ENCODE data around the gene PDIK1L. TPM values are rescaled to one million over a fixed set of nuclear protein-coding genes. Genes with fewer than 3 reads are reported as not detected.

PDIK1L gene
- total and polyA plus RNA-seq, 9 of the 15 experiments (the other 6 are each of a cell fraction or from before 2014, with no cell fraction given) = 12.8 to 30.2 (median 21.5) TPM

DNA sequence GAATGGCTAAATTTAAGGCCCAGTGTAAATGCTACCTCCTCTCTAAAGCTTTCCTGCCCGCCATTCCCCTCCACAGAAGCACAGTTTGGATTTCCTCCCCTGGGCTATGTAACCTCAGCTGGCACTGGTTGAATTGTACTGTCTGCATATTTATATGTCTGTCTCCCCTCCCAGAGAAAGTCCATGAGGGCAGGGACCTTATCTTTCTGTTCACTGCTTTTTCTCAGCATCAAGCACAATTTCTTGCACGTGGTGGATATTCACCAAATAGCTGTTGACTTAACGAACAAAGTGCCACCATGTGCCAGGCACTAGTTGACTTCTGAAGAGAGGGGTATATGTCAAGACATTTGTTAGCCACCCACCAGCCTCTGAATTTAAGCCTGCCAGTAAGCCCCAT, 9.5 kb upstream of the PDIK1L start:
- TF ChIP-seq TCF7 (IDR thresholded peaks at IDR 0.05; ENCODE audit: borderline replicate concordance) = no peak
- TF ChIP-seq KDM1A (IDR thresholded peaks at IDR 0.05) = peak in 1 of 2 experiments; percentile 12; a peak in 1 of 4 replicates
- FAIRE-seq (no peak), ATAC-seq (no peak), DNase-seq (ENCODE audit: extremely low read depth in 1 of 4, low spot score in 3 of 4) (no peak)
- no peak overlapping the region for H3K27ac ChIP-seq (ENCODE audit: extremely low read depth, low read depth, low read length)
- H2AFZ ChIP-seq (ENCODE audit: low read depth, low read length) = 0 out of 2 replicates have a peak overlapping the region, but pooled peaks have one; percentile 29
- CTCF ChIA-PET (ENCODE audit: low intra/inter-chr PET ratio) = interaction anchor here (6.7 kb wide), 1 partner anchor 43 kb away, joined by 114 read pairs; no protein-coding TSS in a partner anchor
- no peaks in the 10 kb centered on the region for H4K20me1 ChIP-seq (replicated peaks; ENCODE audit: control insufficient read depth, insufficient read depth, low read length)
- no peaks in the 10 kb centered on the region for H3K27me3 ChIP-seq (ENCODE audit: control insufficient read depth in 2 of 2, insufficient read depth in 2 of 2, low read length in 2 of 2)
- 54% methylated on average over 3 of the region's 3 CpGs for WGBS (ENCODE audit: insufficient coverage, low coverage, missing lambda C conversion rate)
- no peaks in the 10 kb centered on the region for H3K79me2 ChIP-seq (ENCODE audit: control insufficient read depth, insufficient read depth, low read length)
- peaks cover 3% of the 10 kb centered on the region for H3K9me1 ChIP-seq (ENCODE audit: control insufficient read depth, insufficient read depth, low read length)
- POLR2A ChIA-PET = interaction anchor here (0.6 to 1.8 kb wide), 3 partner anchors 40 to 281 kb away, joined by 3 to 6 read pairs (median 5); no protein-coding TSS in a partner anchor
- no peaks in the 10 kb centered on the region for H3K9me3 ChIP-seq (replicated peaks; ENCODE audit: control insufficient read depth, insufficient read depth, low read depth, low read length)
- intact Hi-C loops (cut with micrococcal nuclease) (no loop called here), in situ Hi-C loops (cut with MboI) (no loop called here)
- no peak overlapping the region for H3K4me3 ChIP-seq
- BruUV-seq (replicated peaks) = no TSS peak
- no peak overlapping the region for H3K4me2 ChIP-seq (ENCODE audit: insufficient read depth, low read length)
- peak overlapping the region in 1 of 2 experiments; percentile 5; a peak in 1 of 4 replicates for H3K9ac ChIP-seq (ENCODE audit: insufficient read depth in 1 of 2, low read depth in 2 of 2, low read length in 2 of 2)
- H3K4me1 ChIP-seq (replicated peaks in 1 of 2; ENCODE audit: control insufficient read depth in 2 of 2, insufficient read depth in 2 of 2, low read length in 2 of 2) = peaks cover 3 to 15% of the 10 kb centered on the region in 2 experiments; a peak in 4 of 5 replicates
- H3K36me3 ChIP-seq (ENCODE audit: control insufficient read depth, insufficient read depth, low read length) = no peaks in the 10 kb centered on the region

DNA sequence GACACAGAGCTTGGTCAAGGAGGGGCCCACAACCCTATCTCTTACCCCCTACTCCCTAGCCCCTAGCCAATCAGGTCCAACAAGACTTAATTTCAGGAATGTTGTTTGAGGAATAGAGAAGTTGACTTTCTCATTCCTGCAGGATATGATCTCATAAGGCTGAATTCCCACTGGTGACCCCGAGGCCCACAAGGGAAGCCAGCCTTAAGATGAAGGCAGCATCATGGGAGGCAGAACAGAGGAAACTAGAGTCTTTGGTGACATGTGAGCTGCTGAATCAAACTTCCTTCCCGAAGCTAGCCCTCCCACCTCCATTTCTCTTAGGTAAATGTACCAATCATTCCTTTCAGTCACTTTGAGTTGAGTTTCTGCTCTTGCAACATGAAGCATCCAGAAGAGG, 9.1 kb upstream of the PDIK1L start:
- no peak for TF ChIP-seq ZNF253 (CRISPR knock-in tag; conservative IDR thresholded peaks at IDR 0.05)
- TF ChIP-seq, protein P1, sequence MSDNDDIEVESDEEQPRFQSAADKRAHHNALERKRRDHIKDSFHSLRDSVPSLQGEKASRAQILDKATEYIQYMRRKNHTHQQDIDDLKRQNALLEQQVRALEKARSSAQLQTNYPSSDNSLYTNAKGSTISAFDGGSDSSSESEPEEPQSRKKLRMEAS (CRISPR knock-in tag; IDR thresholded peaks at IDR 0.05) = 0 out of 2 replicates have a peak, but pooled peaks have one; percentile 2
- no peaks in the 10 kb centered on the region for H3K79me2 ChIP-seq (ENCODE audit: control insufficient read depth, insufficient read depth, low read length)
- no peaks in the 10 kb centered on the region for H3K9me3 ChIP-seq (replicated peaks; ENCODE audit: control insufficient read depth, insufficient read depth, low read depth, low read length)
- DNase-seq (ENCODE audit: extremely low read depth in 1 of 4, low spot score in 3 of 4) (no peak), ATAC-seq (no peak), FAIRE-seq (no peak)
- CTCF ChIA-PET (ENCODE audit: low intra/inter-chr PET ratio) = interaction anchor here (6.7 kb wide), 1 partner anchor 42 kb away, joined by 114 read pairs; no protein-coding TSS in a partner anchor
- H3K27ac ChIP-seq (ENCODE audit: extremely low read depth, low read depth, low read length) = no peak overlapping the region
- no peak overlapping the region for H3K4me3 ChIP-seq
- peak overlapping the region in 1 of 2 experiments; percentile 5; a peak in 1 of 4 replicates for H3K9ac ChIP-seq (ENCODE audit: insufficient read depth in 1 of 2, low read depth in 2 of 2, low read length in 2 of 2)
- intact Hi-C loops (cut with micrococcal nuclease) = no loop called here
- H4K20me1 ChIP-seq (replicated peaks; ENCODE audit: control insufficient read depth, insufficient read depth, low read length) = no peaks in the 10 kb centered on the region
- no peaks in the 10 kb centered on the region for H3K36me3 ChIP-seq (ENCODE audit: control insufficient read depth, insufficient read depth, low read length)
- in situ Hi-C loops (cut with MboI) = no loop called here
- H3K4me2 ChIP-seq (ENCODE audit: insufficient read depth, low read length) = no peak overlapping the region
- POLR2A ChIA-PET = interaction anchor here (1.3 to 1.8 kb wide), 3 partner anchors 21 to 42 kb away, joined by 5 to 6 read pairs (median 5); no protein-coding TSS in a partner anchor
- 35% methylated on average over 2 of the region's 2 CpGs for WGBS (ENCODE audit: insufficient coverage, low coverage, missing lambda C conversion rate)
- peak overlapping the region; percentile 29; the same call in 1 of the 2 replicates for H2AFZ ChIP-seq (ENCODE audit: low read depth, low read length)
- peaks cover 3% of the 10 kb centered on the region for H3K9me1 ChIP-seq (ENCODE audit: control insufficient read depth, insufficient read depth, low read length)
- peaks cover 3 to 15% of the 10 kb centered on the region in 2 experiments; a peak in 4 of 5 replicates for H3K4me1 ChIP-seq (replicated peaks in 1 of 2; ENCODE audit: control insufficient read depth in 2 of 2, insufficient read depth in 2 of 2, low read length in 2 of 2)
- no peaks in the 10 kb centered on the region for H3K27me3 ChIP-seq (ENCODE audit: control insufficient read depth in 2 of 2, insufficient read depth in 2 of 2, low read length in 2 of 2)
- no TSS peak for BruUV-seq (replicated peaks)
